SU-DHL-6 (cell line): Measurements from ENCODE around the gene CATSPERD.

ENCODE experiments used
- H2AFZ ChIP-seq: fragments of 200-600 bp; sonication (generic); 2 replicates; pipeline ENCODE4 v1.6.1; 2014; ENCODE audit warnings: low read depth, mild to moderate bottlenecking, moderate library complexity, mixed read lengths, antibody characterized with exemption, low read length; ENCODE audit not compliant: severe bottlenecking
- H3F3A ChIP-seq: fragments of 200-600 bp; shearing (Covaris generic); 2 replicates; pipeline ENCODE4 v1.6.0; 2016; ENCODE audit warnings: antibody characterized with exemption, mild to moderate bottlenecking; ENCODE audit not compliant: insufficient read depth
- H3K27ac ChIP-seq: fragments of 200-600 bp; sonication (generic); 2 replicates; pipeline ENCODE4 v1.5.1; 2016; ENCODE audit warnings: low read depth, mild to moderate bottlenecking, low read length, moderate library complexity, mixed read lengths
- H3K27me3 ChIP-seq: fragments of 200-600 bp; sonication (generic), shearing (Covaris generic); 2 replicates; pipeline ENCODE4 v1.6.0; 2014; ENCODE audit warnings: mild to moderate bottlenecking, low read length
- H3K36me3 ChIP-seq: fragments of 200-600 bp; sonication (generic); 2 replicates; pipeline ENCODE4 v1.6.1; 2014; ENCODE audit warnings: mild to moderate bottlenecking, low read length, mixed read lengths
- H3K4me2 ChIP-seq: fragments of 300-600, 200-600 bp; shearing (Covaris generic), sonication (generic); 2 replicates; pipeline ENCODE4 v1.6.0; 2014; ENCODE audit warnings: low read length, low read depth, mild to moderate bottlenecking; ENCODE audit not compliant: poor library complexity, severe bottlenecking
- H3K4me3 ChIP-seq: fragments of 200-600 bp; sonication (generic); 2 replicates; pipeline ENCODE4 v1.5.1; 2014; ENCODE audit warnings: antibody characterized with exemption, low read length, mild to moderate bottlenecking, mixed read lengths; ENCODE audit not compliant: insufficient read depth, poor library complexity, severe bottlenecking
- H3K79me2 ChIP-seq: fragments of 200-600 bp; sonication (generic); 2 replicates; pipeline ENCODE4 v1.6.1; 2014; ENCODE audit warnings: mild to moderate bottlenecking, low read length, moderate library complexity; ENCODE audit not compliant: insufficient read depth
- H3K9ac ChIP-seq: fragments of 200-600 bp; sonication (generic); 2 replicates; pipeline ENCODE4 v1.7.0; 2014; ENCODE audit warnings: mild to moderate bottlenecking, low read length
- H3K9me2 ChIP-seq: fragments of 200-600 bp; sonication (generic); replicated peaks from 2 replicates; pipeline ENCODE4 v1.6.1; 2014; ENCODE audit warnings: low read length; ENCODE audit not compliant: insufficient read depth
- H3K9me3 ChIP-seq: fragments of 200-600 bp; sonication (generic); 2 replicates; pipeline ENCODE4 v1.6.1; 2014; ENCODE audit warnings: low read length, mixed read lengths; ENCODE audit not compliant: insufficient read depth
- H4K20me1 ChIP-seq: fragments of 200-600 bp; sonication (generic); 2 replicates; pipeline ENCODE4 v1.6.1; 2014; ENCODE audit warnings: low read depth, mild to moderate bottlenecking, antibody characterized with exemption, low read length, moderate library complexity, mixed read lengths
- CTCF ChIP-seq: fragments of 200-600 bp; sonication (generic); IDR thresholded peaks from one replicate; pipeline ENCODE4 v1.5.1; 2017; ENCODE audit warnings: antibody characterized with exemption, mild to moderate bottlenecking, low read length, moderate library complexity; ENCODE audit not compliant: insufficient read depth, poor library complexity, severe bottlenecking
- EZH2phosphoT487 ChIP-seq: fragments of 200-600 bp; sonication (generic), shearing (Covaris generic); conservative IDR thresholded peaks from 2 replicates; pipeline ENCODE4 v1.6.1; 2018; ENCODE audit warnings: mild to moderate bottlenecking, antibody characterized with exemption, low read length, moderate library complexity, mixed read lengths

CATSPERD gene

GRCh38 chr19:5762608-5763217 lies 42.3 kb downstream of the CATSPERD start:
- no peaks in the 10 kb centered on the region for H4K20me1 ChIP-seq
- no peaks in the 10 kb centered on the region for H3F3A ChIP-seq
- H3K4me3 ChIP-seq: no peak overlapping the region
- H3K9ac ChIP-seq: no peak overlapping the region
- H3K79me2 ChIP-seq: no peaks in the 10 kb centered on the region
- H3K9me3 ChIP-seq: no peaks in the 10 kb centered on the region
- TF ChIP-seq CTCF: no peak
- no peak for TF ChIP-seq EZH2phosphoT487
- no peaks in the 10 kb centered on the region for H3K27me3 ChIP-seq
- H3K36me3 ChIP-seq: no peaks in the 10 kb centered on the region
- no peak overlapping the region for H3K27ac ChIP-seq
- no peaks in the 10 kb centered on the region for H3K9me2 ChIP-seq
- no peak overlapping the region for H3K4me2 ChIP-seq
- no peak overlapping the region for H2AFZ ChIP-seq

- no peak overlapping the region for H3K9ac ChIP-seq
- no peak overlapping the region for H2AFZ ChIP-seq
- H3K4me2 ChIP-seq: no peak overlapping the region
- H3K27ac ChIP-seq: no peak overlapping the region
- H3K79me2 ChIP-seq: no peaks in the 10 kb centered on the region
- no peaks in the 10 kb centered on the region for H4K20me1 ChIP-seq
- no peaks in the 10 kb centered on the region for H3K27me3 ChIP-seq
- H3K4me3 ChIP-seq: no peak overlapping the region
- TF ChIP-seq CTCF (no peak), EZH2phosphoT487 (no peak)
- no peaks in the 10 kb centered on the region for H3F3A ChIP-seq
- no peaks in the 10 kb centered on the region for H3K9me3 ChIP-seq
- no peaks in the 10 kb centered on the region for H3K36me3 ChIP-seq
- no peaks in the 10 kb centered on the region for H3K9me2 ChIP-seq
These were observed 44.8 kb downstream of the CATSPERD start for GRCh38 chr19:5765220-5765619.

- Histone ChIP-seq H3K36me3 (no peaks in the 10 kb centered on the region), H2AFZ (no peak overlapping the region)
- TF ChIP-seq EZH2phosphoT487 (no peak), CTCF (no peak)
These were observed 47.5 kb downstream of the CATSPERD start for GRCh38 chr19:5767949-5768348.

More at GRCh38 chr19:5767949-5768348, 47.5 kb downstream of the CATSPERD start:
- Histone ChIP-seq H3K9me3 (no peaks in the 10 kb centered on the region), H4K20me1 (no peaks in the 10 kb centered on the region), H3K79me2 (no peaks in the 10 kb centered on the region), H3K4me2 (no peak overlapping the region), H3F3A (no peaks in the 10 kb centered on the region), H3K27me3 (no peaks in the 10 kb centered on the region), H3K27ac (no peak overlapping the region), H3K9ac (no peak overlapping the region), H3K4me3 (no peak overlapping the region), H3K9me2 (no peaks in the 10 kb centered on the region)
